GM12878 (cell line): ENCODE results near the gene CMSS1. TPM values are rescaled to one million over a fixed set of nuclear protein-coding genes. Genes with fewer than 3 reads are reported as not detected.

Source experiments
- ATAC-seq: fragments of 200-7000 bp; cut with Tn5 transposase; 3 replicates; pipeline ENCODE4 v1.9.1; 2020; ENCODE audit warnings: mild to moderate bottlenecking, moderate library complexity
- BruUV-seq: library from RNA; stranded (reverse); fragments of 400-500 nt; replicated peaks from 2 replicates; lab custom pipeline; 2021; lab: Mats Ljungman, UMichigan
- CTCF ChIA-PET: fragments of 300-600 bp; sonication (Branson Sonifier 250); formaldehyde crosslinking; extraction: SDS; loops from one replicate; lab custom pipeline; 2021; ENCODE audit warnings: inconsistent platforms; lab: Yijun Ruan, JAX
- POLR2A ChIA-PET: fragments of 350-600 bp; formaldehyde crosslinking; extraction: SDS; loops from one replicate; lab custom pipeline; 2021; ENCODE audit warnings: inconsistent platforms; lab: Charles Lee
- RAD21 ChIA-PET: fragments of 300-600 bp; sonication (Branson Sonifier 250); formaldehyde crosslinking; loops from one replicate; lab custom pipeline; 2023; ENCODE audit warnings: antibody characterized with exemption; ENCODE audit not compliant: unreplicated experiment; lab: Charles Lee
- SMC1A ChIA-PET: fragments of 300-600 bp; sonication (Branson Sonifier 250); formaldehyde crosslinking; loops from one replicate; lab custom pipeline; 2023; ENCODE audit not compliant: unreplicated experiment, uncharacterized antibody; lab: Charles Lee
- DNase-seq: peaks from one replicate; pipeline ENCODE4 v3.0.0-alpha.2; 2011; ENCODE audit warnings: low read depth, low spot score
- FAIRE-seq: peaks from 3 replicates; lab custom pipeline; 2011; peaks lifted over from hg19 to GRCh38; lab: Jason Lieb, UNC
- H2AFZ ChIP-seq: 2 replicates; pipeline ENCODE4 v1.6.0; 2011; ENCODE audit warnings: low read depth, low read length, control low read depth; ENCODE audit not compliant: control insufficient read depth
- H3K27ac ChIP-seq: 2 replicates; pipeline ENCODE4 v1.5.1; 2011; ENCODE audit warnings: control low read depth; ENCODE audit not compliant: control insufficient read depth, insufficient read depth
- H3K27me3 ChIP-seq, 2 experiments: replicated peaks in 1 of 2; 2 replicates each; pipeline versions ENCODE4 v1.6.0 to v1.6.1; 2011; ENCODE audit warnings: low read length in 1 of 2; ENCODE audit not compliant: control insufficient read depth in 2 of 2, insufficient read depth in 2 of 2
- H3K36me3 ChIP-seq, 2 experiments: 2 replicates each; pipeline ENCODE4 v1.5.1; 2011; ENCODE audit warnings: low read length in 1 of 2; ENCODE audit not compliant: control insufficient read depth in 2 of 2, insufficient read depth in 2 of 2
- H3K4me1 ChIP-seq: 2 replicates; pipeline ENCODE4 v1.6.1; 2011; ENCODE audit warnings: mild to moderate bottlenecking, low read length, moderate library complexity, mixed read lengths; ENCODE audit not compliant: control insufficient read depth, insufficient read depth
- H3K4me2 ChIP-seq: 2 replicates; pipeline ENCODE4 v1.6.0; 2011; ENCODE audit warnings: control low read depth; ENCODE audit not compliant: control insufficient read depth, insufficient read depth
- H3K4me3 ChIP-seq: fragments of 200-600 bp; sonication (generic); 2 replicates; pipeline ENCODE4 v1.5.1; 2016
- H3K79me2 ChIP-seq: 2 replicates; pipeline ENCODE4 v1.6.0; 2011; ENCODE audit warnings: low read length; ENCODE audit not compliant: control insufficient read depth, insufficient read depth
- H3K9ac ChIP-seq: 2 replicates; pipeline ENCODE4 v1.8.0; 2011; ENCODE audit warnings: low read length, control low read depth, mixed read lengths; ENCODE audit not compliant: control insufficient read depth, insufficient read depth
- H3K9me3 ChIP-seq: replicated peaks from 3 replicates; pipeline ENCODE4 v1.5.1; 2011; ENCODE audit warnings: mild to moderate bottlenecking, low read length; ENCODE audit not compliant: control insufficient read depth, insufficient read depth
- H4K20me1 ChIP-seq: 2 replicates; pipeline ENCODE4 v1.6.0; 2011; ENCODE audit not compliant: control insufficient read depth, insufficient read depth
- MYB ChIP-seq: fragments of 150-350 bp; IDR thresholded peaks from 2 replicates; pipeline ENCODE4 v1.6.1; 2014; ENCODE audit warnings: mild to moderate bottlenecking, low read depth, low read length, borderline replicate concordance
- RBBP5 ChIP-seq: fragments of 200-600 bp; sonication (generic); conservative IDR thresholded peaks from 2 replicates; pipeline ENCODE4 v1.6.1; 2016
- SREBF2 ChIP-seq: IDR thresholded peaks from 2 replicates; pipeline ENCODE4 v1.6.1; 2012; ENCODE audit warnings: mild to moderate bottlenecking, low read length
- SUZ12 ChIP-seq: fragments of 200-600 bp; sonication (generic); IDR thresholded peaks from one replicate; pipeline ENCODE4 v1.6.1; 2018; ENCODE audit warnings: antibody characterized with exemption, mild to moderate bottlenecking; ENCODE audit not compliant: unreplicated experiment
- TCF3 ChIP-seq: IDR thresholded peaks from 2 replicates; pipeline ENCODE4 v1.6.1; 2012; ENCODE audit warnings: low read depth, mild to moderate bottlenecking, low read length, borderline replicate concordance; ENCODE audit not compliant: insufficient read depth
- in situ Hi-C: fragments of 300-500 bp; cut with MboI; formaldehyde crosslinking; loops from 9 replicates; pipeline ENCODE4 v1.14.3; 2018; ENCODE audit warnings: mixed read lengths
- intact Hi-C: fragments of 100-400 bp; cut with micrococcal nuclease; formaldehyde crosslinking; loops from one replicate; pipeline ENCODE4 v1.14.2; 2022; ENCODE audit not compliant: unreplicated experiment
- polyA plus RNA-seq, 11 experiments: library from polyadenylated mRNA; depleted of rRNA in 4 of 11; unstranded in 6 of 11; stranded (reverse) in 5 of 11; fragments of >200 nt; fragmentation: Nextera tagmentation in 4 of 11; fragmentation: Illumina TruSeq in 1 of 11; extraction: Ambion mirVana in 4 of 11; extraction: Trizol in 1 of 11; gene quantifications; 1 replicate in 1 of 11; 2 replicates in 10 of 11; pipeline versions ENCODE4 v1.2.1 to v1.2.3, GENCODE V29; 2011 to 2016; ENCODE audit warnings: inconsistent platforms in 2 of 11, missing spikeins in 2 of 11, low read depth in 1 of 11
- total RNA-seq, 4 experiments: library from RNA; depleted of rRNA in 3 of 4; stranded (reverse); fragments of >200 nt in 3 of 4; fragmentation: Illumina TruSeq in 1 of 4; extraction: Trizol in 1 of 4; gene quantifications; 2 replicates each; pipeline versions ENCODE4 v1.2.1 to v1.2.3, GENCODE V29; 2013 to 2021
- TF ChIP-seq, protein P1 (sequence below): fragments of 450-650 bp; IDR thresholded peaks from 2 replicates; pipeline ENCODE4 v1.6.1; 2017; ENCODE audit warnings: low read depth, mild to moderate bottlenecking, moderate library complexity
- TF ChIP-seq, protein P2 (sequence below): IDR thresholded peaks from 2 replicates; pipeline ENCODE4 v1.6.1; 2012; ENCODE audit warnings: low read depth, low read length, improper control_type of control experiment

CMSS1 gene
- total and polyA plus RNA-seq, 10 of the 15 experiments (the other 5 are each of a cell fraction or from before 2014, with no cell fraction given) = 31.0 to 118 (median 70.1) TPM

DNA sequence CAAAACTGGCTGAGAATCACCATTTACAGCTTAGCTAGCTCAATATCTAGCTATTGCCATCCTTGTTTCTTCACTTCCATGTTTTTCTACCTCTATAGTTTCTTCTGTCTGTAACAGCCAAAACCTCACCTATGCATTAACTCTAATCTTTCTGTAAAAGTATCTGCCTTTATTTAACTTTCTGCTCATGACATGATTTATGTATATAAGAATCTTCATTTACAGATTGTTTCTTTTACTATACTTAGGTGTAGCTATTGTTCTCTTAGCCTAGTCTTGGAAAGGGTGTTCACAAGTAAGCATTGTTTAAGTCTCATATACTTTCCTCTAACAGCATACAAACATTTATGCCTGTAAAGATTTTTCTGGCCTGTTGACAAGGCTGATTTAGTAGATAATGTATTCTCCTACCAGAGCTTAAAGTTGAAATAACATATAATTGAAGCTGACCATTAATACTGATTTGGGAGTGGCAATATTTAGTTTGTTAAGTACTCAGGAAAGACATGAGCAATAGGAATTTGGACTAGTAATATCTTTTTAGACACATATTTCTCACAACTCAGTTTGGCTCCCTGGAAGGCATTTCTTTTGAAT is 287.3 kb downstream of the CMSS1 start:
- in situ Hi-C loops = no loop called here
- FAIRE-seq = no peak
- H3K9ac ChIP-seq = no peak overlapping the region; the same call in 1 of the 2 replicates
- H2AFZ ChIP-seq = peak overlapping the region; percentile 69
- peak overlapping the region; percentile 86; the same call in 1 of the 2 replicates for H3K4me2 ChIP-seq
- no peaks in the 10 kb centered on the region; the same call in 2 of the 3 replicates for H3K9me3 ChIP-seq
- H3K4me1 ChIP-seq = peaks cover 33% of the 10 kb centered on the region
- H4K20me1 ChIP-seq = no peaks in the 10 kb centered on the region
- H3K27ac ChIP-seq = peak overlapping the region; percentile 75
- no peak for TF ChIP-seq SREBF2
- TF ChIP-seq, protein P1, sequence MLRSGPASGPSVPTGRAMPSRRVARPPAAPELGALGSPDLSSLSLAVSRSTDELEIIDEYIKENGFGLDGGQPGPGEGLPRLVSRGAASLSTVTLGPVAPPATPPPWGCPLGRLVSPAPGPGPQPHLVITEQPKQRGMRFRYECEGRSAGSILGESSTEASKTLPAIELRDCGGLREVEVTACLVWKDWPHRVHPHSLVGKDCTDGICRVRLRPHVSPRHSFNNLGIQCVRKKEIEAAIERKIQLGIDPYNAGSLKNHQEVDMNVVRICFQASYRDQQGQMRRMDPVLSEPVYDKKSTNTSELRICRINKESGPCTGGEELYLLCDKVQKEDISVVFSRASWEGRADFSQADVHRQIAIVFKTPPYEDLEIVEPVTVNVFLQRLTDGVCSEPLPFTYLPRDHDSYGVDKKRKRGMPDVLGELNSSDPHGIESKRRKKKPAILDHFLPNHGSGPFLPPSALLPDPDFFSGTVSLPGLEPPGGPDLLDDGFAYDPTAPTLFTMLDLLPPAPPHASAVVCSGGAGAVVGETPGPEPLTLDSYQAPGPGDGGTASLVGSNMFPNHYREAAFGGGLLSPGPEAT = no peak
- TF ChIP-seq, protein P2, sequence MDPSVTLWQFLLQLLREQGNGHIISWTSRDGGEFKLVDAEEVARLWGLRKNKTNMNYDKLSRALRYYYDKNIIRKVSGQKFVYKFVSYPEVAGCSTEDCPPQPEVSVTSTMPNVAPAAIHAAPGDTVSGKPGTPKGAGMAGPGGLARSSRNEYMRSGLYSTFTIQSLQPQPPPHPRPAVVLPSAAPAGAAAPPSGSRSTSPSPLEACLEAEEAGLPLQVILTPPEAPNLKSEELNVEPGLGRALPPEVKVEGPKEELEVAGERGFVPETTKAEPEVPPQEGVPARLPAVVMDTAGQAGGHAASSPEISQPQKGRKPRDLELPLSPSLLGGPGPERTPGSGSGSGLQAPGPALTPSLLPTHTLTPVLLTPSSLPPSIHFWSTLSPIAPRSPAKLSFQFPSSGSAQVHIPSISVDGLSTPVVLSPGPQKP = no peak
- no peak for TF ChIP-seq MYB
- no peak for TF ChIP-seq SUZ12
- TF ChIP-seq TCF3 = no peak
- TF ChIP-seq RBBP5 = no peak
- TF ChIP-seq, all 136 proteins: peak for 0
- ChIA-PET CTCF (interaction anchor here (0.9 to 3.7 kb wide), 9 partner anchors 9 to 273 kb away, joined by 3 to 15 read pairs (median 4); partner anchors contain the start of gene FILIP1L), SMC1A (interaction anchor here (1.0 to 4.8 kb wide), 12 partner anchors 8 to 261 kb away, joined by 3 to 27 read pairs (median 4); no protein-coding TSS in a partner anchor), RAD21 (interaction anchor here (0.7 to 2.1 kb wide), 4 partner anchors 15 to 273 kb away, joined by 3 to 5 read pairs (median 4); no protein-coding TSS in a partner anchor), POLR2A (interaction anchor here (0.6 kb wide), 1 partner anchor 223 kb away, joined by 4 read pairs; no protein-coding TSS in a partner anchor)
- BruUV-seq = no TSS peak
- DNase-seq = no peak
- H3K79me2 ChIP-seq = no peaks in the 10 kb centered on the region
- no peak; the same call in 2 of the 3 replicates for ATAC-seq
- H3K27me3 ChIP-seq = no peaks in the 10 kb centered on the region
- intact Hi-C loops = no loop called here
- no peak overlapping the region for H3K4me3 ChIP-seq
- H3K36me3 ChIP-seq = no peaks in the 10 kb centered on the region
